HCT116 (cell line): ENCODE data around the gene PDCL3. TPM values are rescaled to one million over a fixed set of nuclear protein-coding genes. Genes with fewer than 3 reads are reported as not detected.

ENCODE experiments used
- ATAC-seq: fragments of 200-7000 bp; cut with Tn5 transposase; 2 replicates; pipeline ENCODE4 v1.9.1; 2020; ENCODE audit warnings: mild to moderate bottlenecking, moderate library complexity
- BruUV-seq: library from RNA; stranded (reverse); fragments of 400-500 nt; replicated peaks from 2 replicates; lab custom pipeline; 2021; lab: Mats Ljungman, UMichigan
- CTCF ChIA-PET: fragments of 300-600 bp; sonication (Branson Sonifier 250); formaldehyde crosslinking; loops from one replicate; lab custom pipeline; 2021; ENCODE audit warnings: antibody characterized with exemption; lab: Charles Lee
- POLR2A ChIA-PET: fragments of 300-600, 350-600 bp; sonication (Branson Sonifier 250); formaldehyde crosslinking; loops from one replicate; lab custom pipeline; 2021; ENCODE audit warnings: antibody characterized with exemption; lab: Charles Lee
- RAD21 ChIA-PET, 2 experiments: fragments of 300-600 bp; sonication (Branson Sonifier 250); formaldehyde crosslinking; loops; one replicate each; lab custom pipeline; 2023; ENCODE audit warnings: low total read pairs in 2 of 2; ENCODE audit not compliant: uncharacterized antibody in 2 of 2, unreplicated experiment in 2 of 2, low non-redundant PET in 1 of 2; lab: Charles Lee
- DNase-seq: peaks from one replicate; pipeline ENCODE4 v3.0.0-alpha.2; 2010; ENCODE audit warnings: low read depth, low spot score
- H2AFZ ChIP-seq: fragments of 200-600 bp; shearing (Covaris generic), sonication (generic); 2 replicates; pipeline ENCODE4 v1.6.1; 2017; ENCODE audit warnings: low read depth, mixed run types, mixed read lengths, antibody characterized with exemption, low read length; ENCODE audit not compliant: poor library complexity, severe bottlenecking
- H3K27ac ChIP-seq: 2 replicates; pipeline ENCODE4 v1.5.1; 2012; ENCODE audit warnings: low read depth, low read length
- H3K27me3 ChIP-seq: fragments of 200-600 bp; sonication (generic); 2 replicates; pipeline ENCODE4 v1.6.1; 2016; ENCODE audit warnings: mixed run types, low read length, mixed read lengths; ENCODE audit not compliant: insufficient read depth
- H3K36me3 ChIP-seq, 2 experiments: fragments of 200-500 bp in 1 of 2; fragments of 200-600 bp in 1 of 2; sonication (Bioruptor generic) in 1 of 2; sonication (generic) in 1 of 2; 2 replicates each; pipeline versions ENCODE4 v1.5.1 to v1.6.1; 2014 to 2016; ENCODE audit warnings: low read length in 2 of 2, inconsistent platforms in 1 of 2, mixed read lengths in 1 of 2, mixed run types in 1 of 2; ENCODE audit not compliant: insufficient read depth in 2 of 2, control insufficient read depth in 1 of 2
- H3K4me1 ChIP-seq, 2 experiments: fragments of 200-600 bp in 1 of 2; sonication (generic) in 1 of 2; 2 replicates each; pipeline versions ENCODE4 v1.5.1 to v1.6.1; 2012 to 2017; ENCODE audit warnings: low read length in 2 of 2, inconsistent platforms in 1 of 2, mild to moderate bottlenecking in 1 of 2, mixed read lengths in 1 of 2, mixed run types in 1 of 2, moderate library complexity in 1 of 2; ENCODE audit not compliant: insufficient read depth in 2 of 2, control insufficient read depth in 1 of 2
- H3K4me2 ChIP-seq: fragments of 200-600 bp; sonication (generic); 2 replicates; pipeline ENCODE4 v1.6.1; 2017; ENCODE audit warnings: mixed run types, low read length, mixed read lengths
- H3K4me3 ChIP-seq, 2 experiments: fragments of 200-600 bp in 1 of 2; sonication (generic) in 1 of 2; replicated peaks in 1 of 2; 2 replicates each; pipeline ENCODE4 v1.5.1; 2011 to 2016; ENCODE audit warnings: low read length in 2 of 2, control low read depth in 1 of 2, low read depth in 1 of 2, mild to moderate bottlenecking in 1 of 2, mixed read lengths in 1 of 2, mixed run types in 1 of 2
- H3K79me2 ChIP-seq: fragments of 200-600 bp; sonication (generic); 2 replicates; pipeline ENCODE4 v1.6.1; 2017; ENCODE audit warnings: mild to moderate bottlenecking, mixed run types, low read length, moderate library complexity, mixed read lengths; ENCODE audit not compliant: insufficient read depth
- H3K9ac ChIP-seq: fragments of 200-600 bp; sonication (generic); 2 replicates; pipeline ENCODE4 v1.6.1; 2016; ENCODE audit warnings: low read length, mixed read lengths
- H3K9me2 ChIP-seq: fragments of 200-600 bp; sonication (generic), shearing (Covaris generic); 2 replicates; pipeline ENCODE4 v1.6.1; 2017; ENCODE audit warnings: mixed run types, mild to moderate bottlenecking, moderate library complexity; ENCODE audit not compliant: insufficient read depth
- H3K9me3 ChIP-seq, 2 experiments: fragments of 200-500 bp in 1 of 2; fragments of 200-600 bp in 1 of 2; sonication (Bioruptor generic) in 1 of 2; sonication (generic) in 1 of 2; 2 replicates each; pipeline ENCODE4 v1.6.1; 2014 to 2017; ENCODE audit warnings: low read length in 2 of 2, mixed read lengths in 2 of 2, inconsistent platforms in 1 of 2, low read depth in 1 of 2, mild to moderate bottlenecking in 1 of 2, mixed run types in 1 of 2, moderate library complexity in 1 of 2; ENCODE audit not compliant: control insufficient read depth in 1 of 2, insufficient read depth in 1 of 2
- H4K20me1 ChIP-seq: fragments of 200-600 bp; sonication (generic), shearing (Covaris generic); 2 replicates; pipeline ENCODE4 v1.6.1; 2017; ENCODE audit warnings: mixed run types, mild to moderate bottlenecking, moderate library complexity; ENCODE audit not compliant: insufficient read depth
- CBX3 ChIP-seq: IDR thresholded peaks from 2 replicates; pipeline ENCODE4 v1.6.1; 2012; ENCODE audit warnings: low read depth
- ELF1 ChIP-seq: IDR thresholded peaks from 2 replicates; pipeline ENCODE4 v1.6.1; 2012; ENCODE audit warnings: low read depth, borderline replicate concordance
- EZH2phosphoT487 ChIP-seq: fragments of 200-600 bp; IDR thresholded peaks from 2 replicates; pipeline ENCODE4 v1.6.1; 2018; ENCODE audit warnings: antibody characterized with exemption, borderline replicate concordance
- FOSL1 ChIP-seq: IDR thresholded peaks from 2 replicates; pipeline ENCODE4 v1.6.1; 2012; ENCODE audit warnings: low read depth
- RAD21 ChIP-seq: IDR thresholded peaks from 2 replicates; pipeline ENCODE4 v1.6.1; 2012; ENCODE audit warnings: low read depth, mild to moderate bottlenecking
- SIN3A ChIP-seq: IDR thresholded peaks from 2 replicates; pipeline ENCODE4 v1.6.1; 2012; ENCODE audit warnings: low read depth
- SP1 ChIP-seq: IDR thresholded peaks from 2 replicates; pipeline ENCODE4 v1.6.1; 2012; ENCODE audit warnings: low read depth
- SRF ChIP-seq: IDR thresholded peaks from 2 replicates; pipeline ENCODE4 v1.6.1; 2012; ENCODE audit warnings: low read depth
- ZNF274 ChIP-seq: fragments of 200-500 bp; sonication (Bioruptor generic); IDR thresholded peaks from 2 replicates; pipeline ENCODE4 v1.6.1; 2014; ENCODE audit warnings: mild to moderate bottlenecking, low read depth, low read length, inconsistent platforms
- intact Hi-C: fragments of 100-400 bp; cut with micrococcal nuclease; formaldehyde crosslinking; loops from 2 replicates; pipeline ENCODE4 v1.10.0; 2022
- total RNA-seq: library from RNA; stranded (reverse); gene quantifications from one replicate; pipeline ENCODE4 v1.2.1, GENCODE V29; 2021; ENCODE audit not compliant: unreplicated experiment
- TF ChIP-seq, protein P1 (sequence below): IDR thresholded peaks from 2 replicates; pipeline ENCODE4 v1.6.1; 2012
- TF ChIP-seq, protein P2 (sequence below): IDR thresholded peaks from 2 replicates; pipeline ENCODE4 v1.6.1; 2012; ENCODE audit warnings: low read depth
- TF ChIP-seq, protein P3 (sequence below), 3 experiments: fragments of 200-600 bp in 1 of 3; sonication (generic) in 1 of 3; IDR thresholded peaks in 2 of 3; conservative IDR thresholded peaks in 1 of 3; 2 replicates each; pipeline ENCODE4 v1.5.1; 2012 to 2017; ENCODE audit warnings: low read depth in 2 of 3, low read length in 2 of 3, antibody characterized with exemption in 1 of 3, borderline replicate concordance in 1 of 3, control low read depth in 1 of 3, mild to moderate bottlenecking in 1 of 3, mixed read lengths in 1 of 3, mixed run types in 1 of 3, moderate library complexity in 1 of 3; ENCODE audit not compliant: insufficient read depth in 1 of 3

PDCL3 gene
- total RNA-seq, 1 experiment from 2014 or later: 26.3 TPM

DNA sequence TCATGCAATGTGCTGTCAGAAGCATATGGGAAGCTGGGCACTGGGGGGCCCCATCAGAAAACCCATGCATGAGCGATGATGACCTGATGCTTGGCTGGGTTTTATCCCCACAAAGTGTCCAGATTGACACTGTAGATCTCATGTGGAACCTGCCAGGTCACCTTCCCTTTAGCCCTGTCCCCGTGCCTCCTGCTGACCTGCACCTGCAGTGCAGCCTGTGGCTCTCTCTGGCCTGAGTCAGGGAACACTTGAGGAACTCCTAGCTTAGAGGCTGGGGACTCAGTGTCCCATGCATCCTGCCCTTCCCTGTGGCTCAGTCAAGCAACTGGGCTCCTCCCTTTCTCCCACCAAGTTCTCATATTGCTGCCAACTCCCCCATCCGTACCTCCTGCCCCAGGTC is 57.7 kb downstream of the PDCL3 start:
- no peaks in the 10 kb centered on the region for H3K9me2 ChIP-seq
- TF ChIP-seq SIN3A (no peak), SRF (no peak), RAD21 (no peak), ELF1 (no peak), EZH2phosphoT487 (no peak), SP1 (no peak), ZNF274 (no peak), FOSL1 (no peak), CBX3 (no peak)
- TF ChIP-seq, protein P1, sequence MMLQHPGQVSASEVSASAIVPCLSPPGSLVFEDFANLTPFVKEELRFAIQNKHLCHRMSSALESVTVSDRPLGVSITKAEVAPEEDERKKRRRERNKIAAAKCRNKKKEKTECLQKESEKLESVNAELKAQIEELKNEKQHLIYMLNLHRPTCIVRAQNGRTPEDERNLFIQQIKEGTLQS: no peak
- TF ChIP-seq, protein P2, sequence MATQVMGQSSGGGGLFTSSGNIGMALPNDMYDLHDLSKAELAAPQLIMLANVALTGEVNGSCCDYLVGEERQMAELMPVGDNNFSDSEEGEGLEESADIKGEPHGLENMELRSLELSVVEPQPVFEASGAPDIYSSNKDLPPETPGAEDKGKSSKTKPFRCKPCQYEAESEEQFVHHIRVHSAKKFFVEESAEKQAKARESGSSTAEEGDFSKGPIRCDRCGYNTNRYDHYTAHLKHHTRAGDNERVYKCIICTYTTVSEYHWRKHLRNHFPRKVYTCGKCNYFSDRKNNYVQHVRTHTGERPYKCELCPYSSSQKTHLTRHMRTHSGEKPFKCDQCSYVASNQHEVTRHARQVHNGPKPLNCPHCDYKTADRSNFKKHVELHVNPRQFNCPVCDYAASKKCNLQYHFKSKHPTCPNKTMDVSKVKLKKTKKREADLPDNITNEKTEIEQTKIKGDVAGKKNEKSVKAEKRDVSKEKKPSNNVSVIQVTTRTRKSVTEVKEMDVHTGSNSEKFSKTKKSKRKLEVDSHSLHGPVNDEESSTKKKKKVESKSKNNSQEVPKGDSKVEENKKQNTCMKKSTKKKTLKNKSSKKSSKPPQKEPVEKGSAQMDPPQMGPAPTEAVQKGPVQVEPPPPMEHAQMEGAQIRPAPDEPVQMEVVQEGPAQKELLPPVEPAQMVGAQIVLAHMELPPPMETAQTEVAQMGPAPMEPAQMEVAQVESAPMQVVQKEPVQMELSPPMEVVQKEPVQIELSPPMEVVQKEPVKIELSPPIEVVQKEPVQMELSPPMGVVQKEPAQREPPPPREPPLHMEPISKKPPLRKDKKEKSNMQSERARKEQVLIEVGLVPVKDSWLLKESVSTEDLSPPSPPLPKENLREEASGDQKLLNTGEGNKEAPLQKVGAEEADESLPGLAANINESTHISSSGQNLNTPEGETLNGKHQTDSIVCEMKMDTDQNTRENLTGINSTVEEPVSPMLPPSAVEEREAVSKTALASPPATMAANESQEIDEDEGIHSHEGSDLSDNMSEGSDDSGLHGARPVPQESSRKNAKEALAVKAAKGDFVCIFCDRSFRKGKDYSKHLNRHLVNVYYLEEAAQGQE: no peak
- TF ChIP-seq, protein P3, sequence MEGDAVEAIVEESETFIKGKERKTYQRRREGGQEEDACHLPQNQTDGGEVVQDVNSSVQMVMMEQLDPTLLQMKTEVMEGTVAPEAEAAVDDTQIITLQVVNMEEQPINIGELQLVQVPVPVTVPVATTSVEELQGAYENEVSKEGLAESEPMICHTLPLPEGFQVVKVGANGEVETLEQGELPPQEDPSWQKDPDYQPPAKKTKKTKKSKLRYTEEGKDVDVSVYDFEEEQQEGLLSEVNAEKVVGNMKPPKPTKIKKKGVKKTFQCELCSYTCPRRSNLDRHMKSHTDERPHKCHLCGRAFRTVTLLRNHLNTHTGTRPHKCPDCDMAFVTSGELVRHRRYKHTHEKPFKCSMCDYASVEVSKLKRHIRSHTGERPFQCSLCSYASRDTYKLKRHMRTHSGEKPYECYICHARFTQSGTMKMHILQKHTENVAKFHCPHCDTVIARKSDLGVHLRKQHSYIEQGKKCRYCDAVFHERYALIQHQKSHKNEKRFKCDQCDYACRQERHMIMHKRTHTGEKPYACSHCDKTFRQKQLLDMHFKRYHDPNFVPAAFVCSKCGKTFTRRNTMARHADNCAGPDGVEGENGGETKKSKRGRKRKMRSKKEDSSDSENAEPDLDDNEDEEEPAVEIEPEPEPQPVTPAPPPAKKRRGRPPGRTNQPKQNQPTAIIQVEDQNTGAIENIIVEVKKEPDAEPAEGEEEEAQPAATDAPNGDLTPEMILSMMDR (IDR thresholded peaks at IDR 0.05 in 2 of 3, conservative IDR thresholded peaks at IDR 0.05 in 1 of 3; ENCODE audit: borderline replicate concordance in 1 of 3, insufficient read depth in 1 of 3, low read depth in 2 of 3, low read length in 2 of 3): no peak
- TF ChIP-seq, all 23 proteins: peak for 0
- H3K27ac ChIP-seq: no peak overlapping the region
- no peak overlapping the region for H2AFZ ChIP-seq
- CTCF ChIA-PET: no interaction called here
- ATAC-seq (no peak), DNase-seq (no peak)
- H3K79me2 ChIP-seq: no peaks in the 10 kb centered on the region
- H3K4me3 ChIP-seq: no peak overlapping the region
- intact Hi-C loops: no loop called here
- no peaks in the 10 kb centered on the region for H4K20me1 ChIP-seq
- BruUV-seq: no TSS peak
- H3K4me2 ChIP-seq: no peak overlapping the region
- H3K4me1 ChIP-seq: no peaks in the 10 kb centered on the region
- 0 out of 2 replicates have a peak, but pooled peaks cover 2% of the 10 kb centered on the region for H3K27me3 ChIP-seq
- POLR2A ChIA-PET: no interaction called here
- no peaks in the 10 kb centered on the region; a peak in 1 of 4 replicates for H3K9me3 ChIP-seq
- RAD21 ChIA-PET: no interaction called here
- H3K36me3 ChIP-seq: no peaks in the 10 kb centered on the region
- H3K9ac ChIP-seq: no peak overlapping the region
